BJ (cell line): ENCODE results near the gene TBC1D1. TPM values are rescaled to one million over a fixed set of nuclear protein-coding genes. Genes with fewer than 3 reads are reported as not detected.

Experiments
- CTCF ChIA-PET: fragments of 350-600 bp; formaldehyde crosslinking; extraction: SDS; loops from one replicate; lab custom pipeline; 2021; ENCODE audit warnings: antibody characterized with exemption, inconsistent platforms; lab: Yijun Ruan, JAX
- POLR2A ChIA-PET: fragments of 300-600 bp; sonication (Branson Sonifier 250); formaldehyde crosslinking; extraction: SDS; loops from one replicate; lab custom pipeline; 2021; ENCODE audit warnings: antibody characterized with exemption; lab: Charles Lee
- DNase-seq: peaks from one replicate; pipeline ENCODE4 v3.0.0-alpha.2; 2011; ENCODE audit warnings: low read depth
- H3K27me3 ChIP-seq: 2 replicates; pipeline ENCODE4 v1.6.0; 2011; ENCODE audit warnings: low read length; ENCODE audit not compliant: control insufficient read depth, insufficient read depth
- H3K36me3 ChIP-seq: 2 replicates; pipeline ENCODE4 v1.5.1; 2011; ENCODE audit warnings: low read length; ENCODE audit not compliant: control insufficient read depth, insufficient read depth
- H3K4me3 ChIP-seq: 2 replicates; pipeline ENCODE4 v1.5.1; 2011; ENCODE audit warnings: low read depth, mild to moderate bottlenecking, control low read depth, low read length
- polyA plus RNA-seq: library from polyadenylated mRNA; depleted of rRNA; stranded (reverse); fragments of >200 nt; gene quantifications from 2 replicates; pipeline ENCODE4 v1.2.3, GENCODE V29; 2011
- TF ChIP-seq, protein P1 (sequence below): IDR thresholded peaks from 2 replicates; pipeline ENCODE4 v1.5.1; 2011; ENCODE audit warnings: low read depth, mild to moderate bottlenecking, control low read depth, inconsistent platforms, low read length, moderate library complexity; ENCODE audit not compliant: insufficient read depth

Gene TBC1D1
- polyA plus RNA-seq, 1 experiment = 46.1 TPM

GRCh38 chr4:37991623-37992410 lies 100.9 kb downstream of the TBC1D1 start:
- CTCF ChIA-PET = interaction anchor here (1.2 kb wide), 1 partner anchor 12 kb away, joined by 3 read pairs; no protein-coding TSS in a partner anchor

DNA sequence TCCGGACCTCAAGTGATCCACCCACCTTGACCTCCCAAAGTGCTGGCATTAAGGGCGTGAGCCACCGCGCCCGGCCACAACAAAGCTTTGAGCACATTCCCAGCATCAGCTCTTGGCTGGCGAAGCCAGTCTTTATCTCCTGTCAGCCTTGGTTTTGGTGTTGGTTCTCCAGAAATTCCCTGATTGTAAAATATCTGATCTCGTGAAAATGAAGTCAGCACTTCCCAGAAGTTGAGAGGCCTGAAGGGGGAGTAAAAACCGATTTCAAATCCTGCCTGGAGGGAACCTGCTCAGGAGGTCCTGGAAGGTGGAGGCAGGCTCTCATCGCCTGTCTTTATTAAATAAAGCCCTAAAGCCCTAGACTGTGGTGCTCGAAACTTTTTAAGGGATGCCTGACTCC lies 102.9 kb downstream of the TBC1D1 start:
- POLR2A ChIA-PET = no interaction called here
- Histone ChIP-seq H3K4me3 (no peak overlapping the region), H3K36me3 (no peaks in the 10 kb centered on the region), H3K27me3 (no peaks in the 10 kb centered on the region)
- TF ChIP-seq, protein P1, sequence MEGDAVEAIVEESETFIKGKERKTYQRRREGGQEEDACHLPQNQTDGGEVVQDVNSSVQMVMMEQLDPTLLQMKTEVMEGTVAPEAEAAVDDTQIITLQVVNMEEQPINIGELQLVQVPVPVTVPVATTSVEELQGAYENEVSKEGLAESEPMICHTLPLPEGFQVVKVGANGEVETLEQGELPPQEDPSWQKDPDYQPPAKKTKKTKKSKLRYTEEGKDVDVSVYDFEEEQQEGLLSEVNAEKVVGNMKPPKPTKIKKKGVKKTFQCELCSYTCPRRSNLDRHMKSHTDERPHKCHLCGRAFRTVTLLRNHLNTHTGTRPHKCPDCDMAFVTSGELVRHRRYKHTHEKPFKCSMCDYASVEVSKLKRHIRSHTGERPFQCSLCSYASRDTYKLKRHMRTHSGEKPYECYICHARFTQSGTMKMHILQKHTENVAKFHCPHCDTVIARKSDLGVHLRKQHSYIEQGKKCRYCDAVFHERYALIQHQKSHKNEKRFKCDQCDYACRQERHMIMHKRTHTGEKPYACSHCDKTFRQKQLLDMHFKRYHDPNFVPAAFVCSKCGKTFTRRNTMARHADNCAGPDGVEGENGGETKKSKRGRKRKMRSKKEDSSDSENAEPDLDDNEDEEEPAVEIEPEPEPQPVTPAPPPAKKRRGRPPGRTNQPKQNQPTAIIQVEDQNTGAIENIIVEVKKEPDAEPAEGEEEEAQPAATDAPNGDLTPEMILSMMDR = no peak
- no peak for DNase-seq
- CTCF ChIA-PET = interaction anchor here (1.7 kb wide), 1 partner anchor 15 kb away, joined by 4 read pairs; no protein-coding TSS in a partner anchor

More at GRCh38 chr4:37991623-37992410, 100.9 kb downstream of the TBC1D1 start:
- Histone ChIP-seq H3K27me3 (no peaks in the 10 kb centered on the region), H3K36me3 (no peaks in the 10 kb centered on the region), H3K4me3 (no peak overlapping the region)
- POLR2A ChIA-PET = interaction anchor here (0.6 to 0.7 kb wide), 2 partner anchors 60 to 110 kb away, joined by 3 to 7 read pairs; no protein-coding TSS in a partner anchor
- DNase-seq = no peak
- TF ChIP-seq, protein P1 = no peak

DNA sequence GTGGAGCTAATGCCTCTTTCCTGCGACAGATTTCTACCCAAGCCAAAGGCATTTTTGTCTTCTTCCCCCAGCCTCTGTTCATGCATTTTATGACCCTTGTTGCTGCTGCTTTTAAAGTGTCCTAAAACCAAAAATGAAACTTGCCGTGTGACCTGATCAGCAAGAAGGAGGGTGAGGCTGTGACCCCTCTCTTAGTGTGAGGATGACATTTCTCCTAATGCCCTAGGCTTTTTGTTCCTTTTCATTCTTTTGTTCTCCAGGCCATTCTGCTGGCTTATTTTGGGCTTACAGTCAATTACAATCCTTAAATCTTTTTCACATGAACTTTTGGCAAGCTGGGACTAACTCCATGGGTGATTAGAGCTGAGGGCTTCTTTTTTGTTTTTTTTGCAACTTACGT lies 103.7 kb downstream of the TBC1D1 start:
- Histone ChIP-seq H3K27me3 (no peaks in the 10 kb centered on the region), H3K36me3 (no peaks in the 10 kb centered on the region), H3K4me3 (no peak overlapping the region)
- no peak for DNase-seq
- ChIA-PET POLR2A (no interaction called here), CTCF (no interaction called here)
- TF ChIP-seq, protein P1 = no peak

DNA sequence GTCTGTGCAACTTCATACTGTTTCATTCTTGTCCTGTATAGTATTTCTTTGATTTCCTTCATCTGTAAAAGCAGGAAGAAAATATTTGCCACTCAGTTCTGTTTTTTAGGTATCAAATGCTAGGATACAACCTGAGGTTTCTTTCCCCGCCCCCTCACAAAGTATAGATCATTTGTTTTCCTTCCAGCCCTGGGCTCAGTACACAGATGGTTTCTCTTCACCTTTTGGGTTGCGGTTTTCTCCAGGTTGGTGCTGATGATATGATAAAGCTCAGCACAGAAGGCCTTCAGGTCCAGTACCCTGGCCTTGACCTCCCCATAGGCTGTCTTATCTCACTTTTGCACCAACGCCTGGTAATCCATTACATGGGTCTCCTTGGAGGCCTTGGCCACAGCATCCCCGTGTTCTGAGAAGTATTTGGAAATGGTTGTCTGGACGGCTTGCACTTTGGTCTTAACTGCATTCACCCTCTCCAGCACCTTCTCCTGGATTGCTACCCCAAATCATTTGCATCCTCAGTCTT lies 104.5 kb downstream of the TBC1D1 start:
- ChIA-PET CTCF (no interaction called here), POLR2A (no interaction called here)
- Histone ChIP-seq H3K4me3 (no peak overlapping the region), H3K27me3 (no peaks in the 10 kb centered on the region), H3K36me3 (no peaks in the 10 kb centered on the region)
- TF ChIP-seq, protein P1 = no peak
- DNase-seq = no peak

GRCh38 chr4:37995981-37996775 lies 105.3 kb downstream of the TBC1D1 start:
- H3K36me3 ChIP-seq = no peaks in the 10 kb centered on the region
- TF ChIP-seq, protein P1 = no peak
- ChIA-PET CTCF (interaction anchor here (1.1 kb wide), 1 partner anchor 35 kb away, joined by 3 read pairs; no protein-coding TSS in a partner anchor), POLR2A (no interaction called here)
- no peaks in the 10 kb centered on the region for H3K27me3 ChIP-seq
- H3K4me3 ChIP-seq = no peak overlapping the region
- DNase-seq = no peak
